Ovary (tissue), 9 donors: ENCODE results near the gene CCDC144A. TPM values are rescaled to one million over a fixed set of nuclear protein-coding genes. Genes with fewer than 3 reads are reported as not detected.
"Not testable (repeated sequence)": the region's sequence is repeated elsewhere in the genome, so short reads cannot be mapped to it uniquely, and the experiment has no call there.

Experiments used
- DNase-seq, 5 donors: peaks; one replicate each; pipeline ENCODE4 v3.0.0-alpha.2; 2019 to 2020
- H3K27ac ChIP-seq, 2 donors: fragments of 200-600 bp; one replicate each; pipeline versions ENCODE4 v1.5.1 to v1.8.0; 2019 to 2022
- H3K27me3 ChIP-seq: fragments of 200-600 bp; one replicate; pipeline ENCODE4 v1.8.0; 2022
- H3K36me3 ChIP-seq: fragments of 200-600 bp; sonication (generic); one replicate; pipeline ENCODE4 v1.5.1; 2019
- H3K4me1 ChIP-seq: one replicate; pipeline ENCODE4 v1.8.1; 2013; ENCODE audit warnings: mild to moderate bottlenecking, moderate library complexity; ENCODE audit not compliant: insufficient read depth
- H3K4me3 ChIP-seq: fragments of 200-600 bp; sonication (generic); one replicate; pipeline ENCODE4 v1.5.1; 2017
- H3K9me3 ChIP-seq, 2 donors: fragments of 200-600 bp in 1 of 2; sonication (generic) in 1 of 2; one replicate each; pipeline versions ENCODE4 v1.5.1 to v1.8.1; 2013 to 2019; ENCODE audit warnings: mild to moderate bottlenecking in 1 of 2, moderate library complexity in 1 of 2
- WGBS, 3 donors: extraction: QIAGEN DNeasy Blood & Tissue Kit in 1 of 3; methylation state at CpG; one replicate each; pipeline versions ENCODE4 v1.1.5 to v1.1.7; 2013 to 2017; 5-methylcytosine and 5-hydroxymethylcytosine counted together
- intact Hi-C, 4 donors: fragments of 100-400 bp; cut with DNase I; formaldehyde crosslinking; loops; one replicate each; pipeline versions ENCODE4 v1.11.0 to v1.15.1; 2022 to 2023
- polyA plus RNA-seq, 2 donors: library from polyadenylated mRNA; stranded (reverse); fragments of 200-250 nt in 1 of 2; fragments of 350-450 nt in 1 of 2; fragmentation: Illumina TruSeq in 1 of 2; extraction: RNeasy Lipid Tissue Mini Kit (QIAGEN cat#74804) in 1 of 2; gene quantifications; one replicate each; pipeline ENCODE4 v1.2.3, GENCODE V29; 2013 to 2014
- total RNA-seq, 7 donors: library from RNA; depleted of rRNA in 2 of 7; stranded (reverse); fragments of >200 nt in 2 of 7; fragmentation: NEBNext Ultra II Directional in 3 of 7; extraction: Animal tissue kit (Norgen Biotek cat#: 25700) in 3 of 7; gene quantifications; one replicate each; pipeline versions ENCODE4 v1.1.0 to v1.2.4, GENCODE V29; 2016 to 2023
- donor health status: DM: no; HTN: no; CAD: no; lungs with moderate emphysema.
- donor health status: DM: no; HTN: no; CAD: no.
- donor health status: Bipolar disorder and iron deficiency.
- donor health status: DM: yes; HTN: yes; CAD: no.
- donor health status: DM: no; HTN: no; CAD: no.
- donor health status: DM: yes; HTN: yes; CAD: no.

Gene CCDC144A
- total and polyA plus RNA-seq, 9 donors: 0.28 to 13.8 (median 1.2) TPM

- DNase-seq, intact Hi-C loops, H3K27ac ChIP-seq, H3K36me3 ChIP-seq, H3K9me3 ChIP-seq, H3K27me3 ChIP-seq, H3K4me3 ChIP-seq, H3K4me1 ChIP-seq: not testable (repeated sequence)
- 88 to 94% (median 90%) methylated on average over 2 to 10 of the region's 10 CpGs for WGBS, 3 donors
Observed at GRCh38 chr17:16751924-16752287, 61.9 kb downstream of the CCDC144A start.

DNA sequence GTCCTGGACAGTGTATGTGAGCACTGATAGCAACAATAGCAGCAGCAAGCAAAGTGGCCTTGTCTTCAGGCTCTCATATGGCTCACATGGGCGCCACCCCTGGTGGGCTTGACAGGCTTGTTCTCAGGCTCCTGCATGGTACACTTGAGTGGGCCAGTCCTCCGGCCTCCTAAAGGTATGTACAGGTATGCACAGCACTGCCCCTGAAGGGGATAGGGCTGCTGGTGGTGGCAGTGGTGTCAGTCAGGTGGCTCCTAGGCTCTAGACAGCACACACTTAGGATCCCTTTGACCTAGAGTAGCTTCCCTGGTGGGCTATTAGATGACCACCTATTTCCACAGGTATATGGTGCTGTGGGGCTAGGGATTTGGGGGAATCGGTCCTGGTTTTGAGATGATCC, 67.5 kb downstream of the CCDC144A start:
- H3K4me3 ChIP-seq, H3K9me3 ChIP-seq, H3K27ac ChIP-seq, H3K27me3 ChIP-seq, intact Hi-C loops, H3K4me1 ChIP-seq, DNase-seq, H3K36me3 ChIP-seq: not testable (repeated sequence)
- WGBS, 3 donors: 71 to 80% methylated on average over 1 to 3 of the region's 3 CpGs; no CpG with 5 or more reads in 1 of the 3 donors

- H3K36me3 ChIP-seq, H3K4me3 ChIP-seq, intact Hi-C loops, H3K27me3 ChIP-seq, H3K9me3 ChIP-seq, H3K4me1 ChIP-seq, DNase-seq, H3K27ac ChIP-seq: not testable (repeated sequence)
- WGBS, 3 donors: 81 to 91% (median 89%) methylated on average over 3 of the region's 3 CpGs
Observed at GRCh38 chr17:16758177-16758576, 68.1 kb downstream of the CCDC144A start.

GRCh38 chr17:16768290-16769175, 78.5 kb downstream of the CCDC144A start:
- H3K27me3 ChIP-seq, intact Hi-C loops, H3K27ac ChIP-seq, H3K36me3 ChIP-seq, DNase-seq, H3K9me3 ChIP-seq, H3K4me1 ChIP-seq, H3K4me3 ChIP-seq: not testable (repeated sequence)
- WGBS, 3 donors: 89 to 95% (median 89%) methylated on average over 1 to 2 of the region's 2 CpGs

DNA sequence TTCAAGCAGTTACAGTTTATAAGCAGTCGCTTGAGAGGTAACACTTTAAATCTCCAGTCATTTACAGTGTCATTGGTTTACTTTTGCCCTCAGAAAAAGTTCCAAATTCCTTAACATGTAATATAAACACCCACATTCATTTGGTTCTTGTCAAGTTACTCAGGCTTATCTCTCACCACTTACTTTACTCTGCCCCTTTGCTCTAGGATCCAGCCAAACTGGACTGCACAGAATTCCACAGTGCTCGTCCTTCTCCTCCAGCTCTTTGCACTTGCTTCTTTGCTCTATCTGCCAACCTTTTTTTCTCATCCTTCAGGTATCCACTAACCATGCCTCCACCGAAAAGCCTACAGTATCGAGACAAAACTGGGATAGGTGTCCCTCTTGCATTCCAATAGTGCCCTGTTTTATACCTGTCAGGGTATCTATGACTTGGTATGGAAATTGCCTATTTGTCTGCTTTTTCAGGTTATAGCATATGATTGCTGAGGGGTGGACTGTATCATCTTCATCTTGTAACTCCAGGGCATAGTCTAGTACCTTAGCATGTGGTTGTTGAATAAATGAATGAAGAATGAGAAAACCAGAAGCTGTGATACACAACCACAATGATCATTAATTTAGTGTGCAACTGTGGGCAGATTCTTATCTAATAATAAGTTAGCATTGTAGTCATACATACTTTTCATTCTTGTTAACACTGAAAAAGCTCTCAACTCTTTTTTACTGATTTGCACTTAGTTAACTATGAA, 82.5 kb downstream of the CCDC144A start:
- H3K36me3 ChIP-seq, H3K4me3 ChIP-seq, H3K4me1 ChIP-seq, H3K27me3 ChIP-seq, H3K27ac ChIP-seq, H3K9me3 ChIP-seq, DNase-seq, intact Hi-C loops: not testable (repeated sequence)
- WGBS, 3 donors: 50 to 80% (median 50%) methylated on average over 1 to 2 of the region's 4 CpGs

- H3K36me3 ChIP-seq, DNase-seq, H3K27ac ChIP-seq, H3K27me3 ChIP-seq, H3K9me3 ChIP-seq, H3K4me3 ChIP-seq, intact Hi-C loops, H3K4me1 ChIP-seq: not testable (repeated sequence)
- WGBS, 3 donors: 100% methylated on average over 1 of the region's 2 CpGs; no CpG with 5 or more reads in 2 of the 3 donors
Observed at GRCh38 chr17:16773146-16773522, 83.1 kb downstream of the CCDC144A start.

DNA sequence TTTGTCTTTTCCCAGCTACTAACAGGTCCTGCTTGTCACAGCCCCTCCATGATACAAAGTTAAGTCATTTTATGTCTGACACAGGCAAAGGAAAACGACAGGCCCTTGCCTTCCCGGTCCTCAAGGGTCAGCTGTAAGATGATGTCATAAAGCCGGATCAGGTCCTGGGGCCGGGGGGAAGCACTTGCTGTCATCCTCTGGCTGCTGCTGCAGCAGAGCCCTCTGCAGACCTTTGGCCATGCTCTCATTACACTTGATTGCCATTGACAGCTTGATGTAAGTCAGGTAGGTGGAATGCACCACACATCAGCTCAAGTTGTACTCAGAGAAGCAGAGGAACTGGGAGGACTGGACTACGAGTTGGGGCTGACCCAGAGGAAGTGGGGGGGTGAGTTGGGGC, 97.8 kb downstream of the CCDC144A start:
- whole genome bisulfite sequencing, 3 donors: 24 to 48% (median 37%) methylated on average over 4 to 5 of the region's 5 CpGs
- intact Hi-C loops: not testable (repeated sequence)

GRCh38 chr17:16788889-16789536, 99.0 kb downstream of the CCDC144A start:
- 81 to 86% (median 85%) methylated on average over 2 to 7 of the region's 11 CpGs for WGBS, 3 donors
- H3K27ac ChIP-seq, H3K4me3 ChIP-seq, H3K9me3 ChIP-seq, intact Hi-C loops, DNase-seq, H3K36me3 ChIP-seq, H3K27me3 ChIP-seq, H3K4me1 ChIP-seq: not testable (repeated sequence)

More for the DNA sequence above, 97.8 kb downstream of the CCDC144A start:
- not testable (repeated sequence) for DNase-seq, H3K27me3 ChIP-seq, H3K4me3 ChIP-seq, H3K4me1 ChIP-seq, H3K36me3 ChIP-seq, H3K27ac ChIP-seq, H3K9me3 ChIP-seq

GRCh38 chr17:16789622-16790021, 99.6 kb downstream of the CCDC144A start:
- H3K4me3 ChIP-seq, DNase-seq, H3K9me3 ChIP-seq, H3K27ac ChIP-seq, H3K4me1 ChIP-seq, H3K27me3 ChIP-seq, intact Hi-C loops, H3K36me3 ChIP-seq: not testable (repeated sequence)
- 81 to 89% methylated on average over 3 of the region's 3 CpGs; no CpG with 5 or more reads in 1 of the 3 donors for WGBS, 3 donors

GRCh38 chr17:16790313-16790871, 100.4 kb downstream of the CCDC144A start:
- not testable (repeated sequence) for H3K27ac ChIP-seq

GRCh38 chr17:16794215-16794614, 104.2 kb downstream of the CCDC144A start:
- H3K4me1 ChIP-seq, intact Hi-C loops, DNase-seq, H3K27ac ChIP-seq, H3K36me3 ChIP-seq, H3K4me3 ChIP-seq, H3K27me3 ChIP-seq, H3K9me3 ChIP-seq: not testable (repeated sequence)
- 34 to 66% (median 52%) methylated on average over 3 to 4 of the region's 5 CpGs for WGBS, 3 donors

More at GRCh38 chr17:16790313-16790871, 100.4 kb downstream of the CCDC144A start:
- H3K36me3 ChIP-seq, H3K27me3 ChIP-seq, H3K4me3 ChIP-seq, DNase-seq, H3K9me3 ChIP-seq, H3K4me1 ChIP-seq, intact Hi-C loops: not testable (repeated sequence)
- 89 to 92% (median 91%) methylated on average over 5 to 7 of the region's 9 CpGs for WGBS, 3 donors
